Femur (tissue), 1 donor: ENCODE measurements around the gene CLC.
"Not testable (repeated sequence)": the region's sequence is repeated elsewhere in the genome, so short reads cannot be mapped to it uniquely, and the experiment has no call there.

Source experiments
- DNase-seq: peaks from one replicate; pipeline ENCODE4 v3.0.0-alpha.2; 2017

CLC gene

GRCh38 chr19:39728040-39728439 lies 9.8 kb downstream of the CLC start:
- DNase-seq, result no peak

DNA sequence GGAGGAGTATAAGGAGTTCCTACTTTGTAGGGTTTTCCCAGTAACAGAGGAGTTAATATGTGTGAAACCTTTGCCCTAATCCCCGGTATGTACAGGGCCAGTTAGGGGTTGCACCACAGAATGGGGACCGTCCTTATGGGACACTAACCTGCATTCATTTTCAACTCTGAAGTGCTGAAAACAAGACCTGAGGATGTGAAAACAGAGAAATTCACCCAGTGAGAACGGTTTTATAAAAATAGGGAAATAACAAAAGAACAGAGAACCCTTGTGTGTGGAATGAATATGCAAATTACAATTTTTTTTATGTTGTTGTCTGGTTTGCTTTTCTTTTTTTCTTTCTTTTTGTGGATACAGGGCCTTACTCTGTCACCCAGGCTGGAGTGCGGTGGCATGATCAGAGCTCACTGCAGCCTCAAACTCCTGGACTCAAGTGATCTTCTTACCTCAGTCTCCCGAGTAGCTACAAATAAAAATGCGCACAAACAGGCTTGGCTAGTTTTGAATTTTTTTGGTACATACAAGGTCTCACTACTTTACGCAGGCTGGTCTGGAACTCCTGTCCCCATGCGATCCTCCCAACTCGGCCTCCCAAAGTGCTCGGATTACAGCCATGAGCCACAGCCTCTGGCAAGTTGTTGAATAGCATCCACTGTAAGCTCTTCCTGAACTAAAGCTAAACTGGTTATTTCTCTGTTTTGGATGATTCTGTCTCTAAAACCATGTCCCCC lies 10.6 kb downstream of the CLC start:
- no peak for DNase-seq

GRCh38 chr19:39725995-39726394 lies 11.8 kb downstream of the CLC start:
- no peak for DNase-seq

- DNase-seq, result not testable (repeated sequence)
Observed at GRCh38 chr19:39720144-39720543, 17.7 kb downstream of the CLC start.

GRCh38 chr19:39710333-39710890 lies 27.4 kb downstream of the CLC start:
- DNase-seq, result no peak

GRCh38 chr19:39709026-39709872 lies 28.6 kb downstream of the CLC start:
- no peak for DNase-seq

DNA sequence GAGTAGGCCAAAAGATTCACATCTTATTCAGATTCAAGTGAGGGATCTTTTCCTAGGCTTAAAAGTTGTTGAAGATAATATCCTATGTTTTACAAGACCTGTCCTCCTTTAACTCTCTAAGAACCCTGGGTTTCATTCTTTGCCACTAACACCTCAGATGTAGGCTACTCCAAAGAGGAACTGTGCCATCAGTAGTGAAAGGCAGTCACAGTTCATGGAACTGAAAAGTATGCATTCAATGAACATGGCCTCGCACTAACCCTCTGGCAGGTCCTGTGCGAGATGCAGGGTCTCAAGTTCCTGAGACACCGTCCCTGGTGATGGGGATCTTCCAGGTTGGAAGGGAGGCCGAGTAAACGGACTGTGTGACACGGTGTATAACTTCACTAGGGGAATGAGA lies 29.2 kb downstream of the CLC start:
- no peak for DNase-seq

DNA sequence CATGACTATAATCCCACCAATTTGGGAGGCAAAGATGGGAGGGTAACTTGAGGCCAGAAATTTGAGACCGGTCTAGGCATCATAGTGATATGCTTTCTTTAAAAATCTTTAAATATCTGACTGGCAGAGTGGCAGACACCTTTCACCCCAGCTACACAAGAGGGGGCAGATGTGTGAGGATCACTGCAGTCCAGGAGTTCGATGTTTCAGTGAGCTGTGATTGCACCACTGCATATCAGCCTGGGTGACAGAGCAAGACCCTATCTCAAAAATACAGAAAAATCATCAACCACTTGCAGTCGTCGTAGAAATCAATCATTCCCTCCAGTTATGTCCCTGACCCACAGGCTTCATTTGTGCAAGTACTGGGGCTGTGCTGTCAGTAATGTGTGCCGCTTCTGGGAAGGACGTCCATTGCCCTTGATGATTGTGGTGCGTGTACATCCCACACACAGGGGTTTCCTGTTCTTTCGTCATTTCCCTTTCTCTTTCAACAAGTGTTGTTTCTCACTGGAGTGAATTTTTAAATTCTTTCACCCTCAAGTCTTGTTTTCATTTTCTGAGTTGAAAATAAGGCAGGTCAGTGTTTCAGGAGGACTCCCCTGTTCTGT lies 32.1 kb downstream of the CLC start:
- DNase-seq, result no peak

DNA sequence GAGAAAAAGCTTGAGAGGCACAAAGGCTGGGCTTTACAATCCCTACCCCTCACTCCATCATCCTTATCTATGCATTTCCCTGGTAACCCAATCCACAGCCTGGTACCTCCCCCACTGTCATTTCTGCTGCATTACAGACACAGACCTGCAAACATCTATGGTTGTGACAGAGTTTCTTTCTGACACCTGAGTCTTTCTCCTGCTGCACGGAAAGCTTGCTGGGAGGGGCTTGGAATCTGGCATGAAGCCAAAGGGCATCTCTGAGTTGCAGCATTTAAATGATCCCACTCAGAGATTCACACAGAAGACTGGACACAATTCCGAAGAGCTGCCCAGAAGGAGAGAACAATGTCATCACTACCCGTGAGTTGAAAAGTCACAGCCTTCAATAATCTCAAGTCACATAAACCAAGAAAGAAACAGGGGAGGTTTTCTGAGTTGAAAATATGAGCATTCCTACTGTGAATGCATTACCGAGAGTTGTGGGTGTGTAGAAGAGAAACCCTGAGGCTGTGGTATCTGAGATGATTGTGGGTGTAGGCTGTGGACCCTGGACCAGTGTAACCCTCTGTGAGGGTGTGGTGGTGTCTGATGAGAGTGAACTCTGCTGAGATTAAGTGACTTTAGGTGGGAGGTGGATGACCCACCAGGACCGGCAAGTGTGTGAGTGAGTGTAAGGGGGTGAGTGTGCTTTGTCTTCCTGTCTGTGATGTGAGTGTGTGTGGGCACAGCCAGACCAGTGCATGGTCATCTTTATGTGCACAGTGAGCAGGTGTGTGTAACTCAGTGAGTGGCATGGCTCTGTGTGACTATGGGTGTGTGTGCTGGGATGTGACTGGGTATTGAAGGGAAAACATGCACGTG lies 33.4 kb downstream of the CLC start, which contains the start of gene LGALS14:
Gene LGALS14, plus strand, starts transcription at position 301 of the 864 bp plus-strand sequence. Its CDS starts 48 bp downstream, at position 349.
- no peak for DNase-seq

DNA sequence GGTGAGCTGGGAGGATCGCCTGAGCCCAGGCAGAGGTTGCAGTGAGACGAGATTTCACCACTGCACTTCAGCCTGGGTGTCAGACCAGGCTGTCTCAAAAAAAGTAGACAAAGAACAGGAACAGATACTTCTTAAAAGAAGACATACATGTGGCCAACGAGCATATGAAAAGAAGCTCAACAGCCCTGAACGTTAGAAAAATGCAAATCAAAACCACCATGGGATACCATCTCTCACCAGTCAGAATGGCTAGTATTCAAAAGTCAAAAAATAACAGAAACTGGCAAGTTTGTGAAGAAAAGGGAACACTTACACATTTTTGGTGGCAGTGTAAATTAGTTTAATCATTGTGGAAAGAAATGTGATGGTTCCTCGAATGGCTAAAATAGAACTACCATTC lies 36.5 kb downstream of the CLC start:
- DNase-seq, result no peak

DNA sequence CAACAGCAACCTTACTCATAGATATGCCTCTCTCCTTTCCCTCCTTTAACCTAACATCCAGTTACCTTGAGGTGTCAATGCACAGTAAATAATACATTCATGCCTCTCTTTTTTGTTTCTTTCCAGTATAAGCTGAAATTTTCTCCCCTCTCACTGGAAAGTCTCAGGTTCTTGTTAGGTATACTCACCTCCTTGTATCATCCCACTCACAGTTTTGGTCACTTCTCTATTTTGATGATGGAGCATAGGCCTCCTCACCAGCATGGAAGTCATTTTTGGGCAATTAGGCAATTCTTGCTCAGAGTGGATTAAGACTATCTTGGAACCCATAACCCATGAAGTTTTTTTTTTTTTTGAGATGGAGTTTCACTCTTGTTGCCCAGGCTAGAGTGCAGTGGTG lies 39.3 kb downstream of the CLC start:
- no peak for DNase-seq

GRCh38 chr19:39696387-39696786 lies 41.4 kb downstream of the CLC start:
- no peak for DNase-seq

DNA sequence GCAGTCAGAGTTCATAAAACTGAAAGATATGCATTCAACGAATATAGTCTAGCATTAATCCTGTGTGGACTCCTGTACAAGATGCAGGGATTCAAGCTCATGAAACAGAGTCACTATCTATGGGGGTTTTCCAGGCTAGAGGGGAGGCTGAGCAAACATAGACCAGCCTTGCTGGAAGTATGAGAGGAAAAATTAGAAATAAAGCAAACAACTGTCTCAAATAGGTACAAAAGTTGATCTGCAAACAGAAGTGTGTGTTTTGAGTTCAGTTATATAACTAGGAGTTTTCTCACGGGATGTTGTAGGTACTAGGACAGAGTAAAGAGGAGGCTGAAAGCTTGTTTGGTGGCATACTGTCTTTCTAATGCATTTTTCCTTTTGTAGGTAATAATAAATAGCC lies 42.1 kb downstream of the CLC start:
- DNase-seq, result no peak

DNA sequence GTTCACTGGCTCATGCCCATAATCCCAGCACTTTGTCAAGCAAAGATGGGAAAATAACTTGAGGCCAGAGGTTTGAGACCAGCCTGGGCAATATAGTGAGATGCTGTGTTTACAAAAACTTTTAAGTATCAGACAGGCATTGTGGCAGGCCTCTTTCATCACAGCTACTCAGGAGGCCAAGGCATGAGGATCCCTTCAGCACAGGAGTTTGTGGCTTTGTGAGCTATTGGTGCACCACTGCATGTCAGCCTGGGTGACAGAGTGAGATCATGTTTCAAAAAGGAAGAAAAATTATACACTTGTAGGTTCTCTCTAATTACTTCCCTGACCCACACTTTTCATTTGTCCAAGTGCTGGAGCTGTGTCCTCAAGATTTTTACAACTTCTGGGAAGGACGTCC lies 45.0 kb downstream of the CLC start:
- no peak for DNase-seq

GRCh38 chr19:39692166-39692565 lies 45.7 kb downstream of the CLC start:
- no peak for DNase-seq

- not testable (repeated sequence) for DNase-seq
Observed at GRCh38 chr19:39688637-39689036, 49.2 kb downstream of the CLC start.

DNA sequence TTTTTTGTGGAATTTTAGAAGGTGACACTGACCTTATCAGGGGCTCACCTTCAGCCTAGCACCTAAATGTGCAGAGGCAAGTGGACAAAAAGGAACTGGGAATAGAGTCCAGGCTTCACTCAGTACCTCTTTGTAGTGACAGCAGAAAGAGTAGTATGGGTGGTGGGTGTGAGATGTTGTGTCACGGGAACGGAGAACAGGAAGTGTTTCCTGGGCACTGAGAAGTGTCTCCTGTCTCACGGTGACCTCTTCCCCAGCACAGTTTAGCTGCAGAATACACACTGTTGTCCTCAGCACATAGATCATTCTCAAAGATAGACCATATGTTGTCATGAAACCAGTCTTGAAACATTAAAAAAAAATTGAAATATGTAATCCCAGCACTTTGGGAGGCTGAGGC lies 51.1 kb downstream of the CLC start:
- DNase-seq, result no peak

- no peak for DNase-seq
Observed at GRCh38 chr19:39684267-39684666, 53.6 kb downstream of the CLC start.

DNA sequence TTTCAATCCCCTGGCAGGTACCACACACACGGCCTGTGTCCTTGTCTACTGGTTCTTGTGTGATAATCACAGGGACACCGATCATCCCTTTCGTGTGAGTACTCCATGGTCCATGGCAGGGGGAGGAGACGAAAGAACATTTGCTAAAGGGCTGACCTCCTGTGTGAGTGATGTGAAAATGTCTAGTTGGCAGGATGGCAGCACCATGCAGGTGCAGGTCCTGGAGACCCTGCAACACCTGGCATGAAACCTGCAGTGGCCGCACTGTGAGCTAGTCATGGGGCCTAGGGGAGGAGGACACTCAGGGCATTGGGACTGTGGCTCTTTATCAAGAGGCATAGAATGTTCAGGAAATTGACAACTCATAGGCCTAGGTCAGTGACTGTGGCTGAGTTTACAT lies 56.4 kb downstream of the CLC start:
- no peak for DNase-seq
